Measurements from ENCODE around the gene ANXA11.

The ANXA11 gene

GRCh38 chr10:80104066-80104926, 101.0 kb downstream of the ANXA11 start:
- Histone ChIP-seq H3K4me3 (ENCODE audit: low read length) (no peak overlapping the region), H3K9me3 (ENCODE audit: low read length) (peaks cover 5% of the 10 kb centered on the region), H2AFZ (ENCODE audit: low read depth, low read length) (no peak overlapping the region)

More at GRCh38 chr10:80104066-80104926, 101.0 kb downstream of the ANXA11 start:
- Histone ChIP-seq H3K27me3 (ENCODE audit: insufficient read depth, low read length) (no peaks in the 10 kb centered on the region), H3K36me3 (ENCODE audit: insufficient read depth, low read length) (no peaks in the 10 kb centered on the region), H3K4me1 (ENCODE audit: insufficient read depth, low read length) (peaks cover 6% of the 10 kb centered on the region)
